NCI-H2171 treated with DMSO at 0.1 percent for 48 hours (cell line): Measurements from ENCODE around the gene KRTAP5-3.
"Not testable (repeated sequence)": the region's sequence is repeated elsewhere in the genome, so short reads cannot be mapped to it uniquely, and the experiment has no call there.

Experiments used
- DNase-seq: peaks from one replicate; lab custom pipeline; 2025; lab: John Stamatoyannopoulos, UW

Gene KRTAP5-3

DNA sequence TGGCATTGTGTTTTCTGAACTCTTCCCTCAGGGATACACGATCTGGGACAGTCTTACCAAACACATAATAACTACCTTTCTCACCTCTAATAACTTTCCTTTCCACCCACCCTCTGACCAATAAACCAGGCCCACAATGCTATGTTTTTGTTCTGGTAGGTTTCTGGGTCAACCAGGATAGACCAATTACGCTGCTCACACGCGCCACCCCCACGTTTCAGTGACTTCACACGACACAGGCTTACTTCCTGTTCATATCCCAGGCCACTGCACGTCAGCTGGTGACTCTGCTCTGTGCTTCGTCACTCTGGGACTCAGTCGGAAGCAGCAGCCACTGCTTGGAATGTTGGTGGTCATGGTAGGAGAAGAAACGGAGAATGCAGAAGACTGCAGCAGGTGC is 11.2 kb upstream of the KRTAP5-3 start:
- no peak for DNase-seq

DNA sequence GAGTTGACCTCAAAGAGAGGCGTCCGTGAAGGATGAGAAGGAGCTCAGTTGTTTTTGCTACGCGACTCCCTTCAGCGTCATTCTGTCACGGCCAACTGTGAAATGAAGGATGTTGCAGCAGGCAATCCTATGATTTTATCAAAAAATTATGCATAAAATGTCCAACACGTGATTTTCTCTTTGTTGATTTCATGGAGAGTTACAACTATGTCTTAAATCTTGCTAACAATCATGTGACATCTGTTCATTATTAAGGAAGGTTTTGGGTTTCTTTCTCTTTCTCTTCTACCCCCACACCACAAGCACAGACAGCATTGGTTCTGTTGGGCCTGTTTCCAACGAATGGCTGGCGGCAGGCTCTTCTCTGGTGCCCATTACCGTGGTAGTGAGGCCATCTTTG is 10.0 kb upstream of the KRTAP5-3 start:
- DNase-seq, result no peak

DNA sequence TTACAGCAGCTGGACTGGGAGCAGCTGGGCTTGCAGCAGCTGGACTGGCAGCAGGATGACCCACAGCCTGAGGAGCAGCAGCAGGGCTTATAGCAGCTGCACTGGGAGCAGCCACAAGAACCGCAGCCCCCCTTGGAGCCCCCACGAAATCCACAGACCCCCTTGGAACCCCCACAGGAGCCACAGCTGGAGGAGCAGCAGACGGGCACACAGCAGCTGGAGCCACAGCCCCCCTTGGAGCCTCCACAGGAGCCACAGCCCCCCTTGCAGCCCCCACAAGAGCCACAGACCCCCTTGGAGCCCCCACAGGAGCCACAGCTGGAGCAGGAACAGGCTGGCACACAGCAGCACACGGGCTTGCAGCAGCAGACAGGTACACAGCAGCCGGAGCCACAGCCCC is 362 bp downstream of the KRTAP5-3 start:
- not testable (repeated sequence) for DNase-seq

DNA sequence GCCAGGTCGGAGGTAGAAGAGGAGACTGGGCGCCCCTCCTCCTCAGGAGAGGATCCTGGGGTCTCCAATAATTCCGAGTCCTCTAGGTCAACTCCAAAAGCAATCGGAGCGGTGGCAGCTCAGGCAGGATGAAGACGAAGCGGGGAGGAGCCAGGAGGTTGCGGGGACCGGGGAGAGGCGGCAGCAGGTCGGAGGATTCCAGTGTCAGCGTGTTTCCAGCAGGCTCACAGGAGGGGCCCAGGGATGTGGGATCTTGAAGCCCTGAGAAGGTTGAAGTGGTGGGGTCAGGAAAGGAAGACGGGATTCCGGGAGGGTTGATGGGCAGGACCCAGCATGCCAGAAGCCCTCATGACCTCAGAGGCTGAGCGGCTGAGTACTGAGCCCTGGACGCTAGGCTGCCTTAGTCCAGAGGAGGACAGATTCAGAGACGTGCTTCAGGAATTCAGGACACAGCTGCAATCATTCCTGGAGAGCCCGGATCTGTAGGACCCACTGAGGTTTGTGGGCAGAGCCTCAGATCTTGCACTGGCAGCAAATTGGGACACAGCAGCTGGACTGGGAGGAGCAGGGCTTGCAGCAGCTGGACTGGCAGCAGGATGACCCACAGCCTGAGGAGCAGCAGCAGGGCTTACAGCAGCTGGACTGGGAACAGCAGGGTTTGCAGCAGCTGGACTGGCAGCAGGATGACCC is 962 bp downstream of the KRTAP5-3 start:
- not testable (repeated sequence) for DNase-seq

DNA sequence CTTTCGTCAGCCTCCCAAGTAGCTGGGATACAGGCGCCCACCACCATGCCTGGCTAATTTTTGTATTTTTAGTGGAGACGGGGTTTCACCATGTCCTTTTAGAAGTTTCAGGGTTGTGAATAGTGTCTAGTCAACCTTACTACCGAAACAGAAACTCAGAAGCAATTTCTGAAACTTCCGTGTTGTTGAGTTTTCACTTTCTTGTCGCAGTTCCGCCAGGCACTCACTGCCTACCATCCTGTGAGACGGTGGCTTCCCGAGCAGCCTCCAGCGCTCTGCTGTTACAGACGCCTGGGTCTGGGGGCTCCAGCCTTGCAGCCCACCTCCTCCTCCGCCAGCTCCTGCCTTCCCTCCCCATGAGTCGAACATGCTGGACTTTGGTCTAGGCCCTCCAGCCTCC is 2.3 kb downstream of the KRTAP5-3 start:
- not testable (repeated sequence) for DNase-seq

DNA sequence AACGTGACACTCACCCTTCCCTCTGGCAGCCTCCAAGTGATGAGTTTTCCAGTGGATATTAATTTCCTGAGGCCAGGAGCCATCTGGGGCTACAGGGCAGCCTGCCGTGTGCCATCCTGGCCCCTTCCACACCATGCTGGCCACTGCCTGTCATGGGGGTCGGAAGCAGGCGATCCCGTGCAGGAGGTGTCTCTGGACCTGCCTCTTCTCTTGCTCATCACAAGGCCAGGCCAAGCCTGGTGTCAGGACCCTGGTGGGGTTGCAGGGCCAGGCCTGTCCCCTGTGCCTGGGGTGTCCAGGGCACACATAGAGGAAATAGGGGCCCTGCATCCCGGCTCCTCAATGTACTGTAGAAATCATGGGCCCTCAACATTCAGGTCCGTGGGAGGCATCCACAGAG is 3.6 kb downstream of the KRTAP5-3 start:
- DNase-seq, result no peak

DNA sequence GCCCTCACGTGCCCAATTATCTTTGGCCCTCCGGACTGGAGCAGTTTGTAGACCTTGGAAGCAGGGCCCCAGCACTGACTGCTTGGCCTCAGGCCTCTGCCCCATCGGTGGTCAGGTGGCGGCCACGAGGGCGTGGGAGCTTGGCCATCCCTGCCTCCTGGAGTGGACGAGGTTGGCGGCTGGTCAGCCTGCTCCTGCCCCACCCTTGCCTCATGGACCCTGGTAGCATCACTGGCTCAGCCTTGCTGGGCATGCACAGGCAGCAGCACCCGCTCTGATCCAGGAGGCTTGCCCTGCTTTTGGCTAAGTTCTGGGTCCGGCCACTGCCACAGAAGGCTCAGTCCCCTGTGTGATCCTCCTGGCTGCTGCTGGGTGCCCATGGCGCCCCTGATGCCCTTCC is 4.1 kb downstream of the KRTAP5-3 start:
- DNase-seq, result no peak

DNA sequence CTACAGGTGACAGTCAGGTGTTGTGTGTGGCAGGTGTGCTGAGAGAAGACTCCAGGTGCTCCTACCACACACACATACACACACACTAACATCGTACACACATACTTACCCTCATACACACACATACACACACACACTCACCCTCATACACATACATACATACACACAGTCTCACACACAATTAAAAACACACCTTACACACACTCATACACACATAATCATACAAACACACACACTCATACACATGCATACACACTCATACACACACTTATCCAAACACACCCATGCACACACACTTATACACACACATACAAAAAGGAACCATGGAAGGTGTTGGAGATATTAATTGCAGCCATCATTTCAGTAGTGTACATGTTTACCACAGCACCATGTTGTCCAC is 4.6 kb downstream of the KRTAP5-3 start:
- no peak for DNase-seq

DNA sequence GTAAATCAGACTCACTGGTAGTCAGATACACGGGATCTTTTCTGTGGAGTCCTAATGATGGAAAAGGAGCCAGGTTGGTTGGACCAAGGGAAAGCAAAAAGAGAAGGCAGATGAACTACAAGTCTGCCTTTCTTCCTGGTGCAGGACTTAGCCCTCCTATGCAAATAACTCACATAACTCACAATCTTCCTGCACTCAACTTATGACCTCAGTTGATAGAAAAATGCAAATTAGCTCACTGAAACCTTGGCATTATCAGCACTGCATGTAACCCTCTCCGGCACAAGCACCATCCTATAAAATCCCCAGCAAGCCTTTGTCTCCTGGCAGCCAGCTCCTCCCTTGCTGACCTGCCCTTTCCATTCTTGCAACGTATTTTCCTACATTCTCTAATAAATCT is 6.6 kb downstream of the KRTAP5-3 start:
- DNase-seq, result not testable (repeated sequence)

DNA sequence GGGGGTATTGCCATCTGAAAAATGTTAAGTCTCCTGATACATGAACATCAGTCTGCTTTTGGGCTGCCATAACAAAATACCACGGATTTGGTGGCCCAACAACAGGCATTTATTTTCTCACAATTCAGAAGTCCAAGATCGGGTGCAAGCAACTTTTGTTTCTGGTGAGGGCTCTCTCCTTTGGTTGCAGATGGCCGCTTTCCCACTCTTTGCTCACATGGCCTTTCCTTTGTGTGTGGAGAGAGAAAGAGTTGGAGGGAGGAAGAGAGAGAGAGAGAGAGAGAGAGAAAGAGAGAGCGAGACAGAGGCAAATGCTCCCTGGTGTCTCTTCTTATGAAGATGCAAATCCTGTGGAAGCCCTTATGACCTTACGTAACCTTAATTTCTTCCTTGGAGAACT is 7.6 kb downstream of the KRTAP5-3 start:
- DNase-seq, result no peak

DNA sequence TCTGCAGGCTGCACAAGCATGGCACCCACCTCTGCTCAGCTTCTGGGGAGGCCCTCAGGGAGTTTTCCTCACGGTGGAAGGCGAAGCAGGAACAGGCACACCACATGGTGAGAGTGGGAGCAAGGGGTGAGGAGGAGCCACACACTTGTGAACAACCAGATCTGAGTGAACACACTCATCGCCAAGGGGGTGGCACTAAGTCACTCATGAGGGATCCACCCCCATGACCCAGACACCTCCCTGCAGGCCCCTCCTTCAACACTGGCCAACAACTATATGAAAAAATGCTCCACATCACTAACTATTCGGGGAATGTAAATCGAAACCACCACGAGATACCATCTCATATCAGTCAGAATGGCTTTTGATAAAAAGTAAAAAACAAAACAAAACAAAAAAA is 9.4 kb downstream of the KRTAP5-3 start:
- no peak for DNase-seq

DNA sequence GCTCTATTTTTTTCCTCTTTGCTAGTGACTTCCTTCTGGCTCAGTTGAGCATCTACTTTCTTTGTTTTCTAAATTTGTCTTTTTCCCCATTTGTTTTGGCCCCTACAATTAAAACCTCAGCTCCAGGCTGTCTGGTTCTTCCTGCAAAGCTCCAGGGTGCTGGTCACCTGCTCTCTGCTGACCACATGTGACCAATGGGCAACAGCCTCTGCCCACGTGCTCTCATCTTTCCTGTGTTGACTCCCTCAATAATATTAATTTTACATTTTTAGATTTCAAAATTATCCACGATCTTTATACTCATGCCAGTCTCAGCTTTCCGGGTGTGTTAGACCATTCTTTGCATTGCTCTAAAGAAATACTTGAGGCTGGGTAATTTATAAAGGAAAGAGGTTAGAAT is 9.9 kb downstream of the KRTAP5-3 start:
- DNase-seq, result not testable (repeated sequence)

DNA sequence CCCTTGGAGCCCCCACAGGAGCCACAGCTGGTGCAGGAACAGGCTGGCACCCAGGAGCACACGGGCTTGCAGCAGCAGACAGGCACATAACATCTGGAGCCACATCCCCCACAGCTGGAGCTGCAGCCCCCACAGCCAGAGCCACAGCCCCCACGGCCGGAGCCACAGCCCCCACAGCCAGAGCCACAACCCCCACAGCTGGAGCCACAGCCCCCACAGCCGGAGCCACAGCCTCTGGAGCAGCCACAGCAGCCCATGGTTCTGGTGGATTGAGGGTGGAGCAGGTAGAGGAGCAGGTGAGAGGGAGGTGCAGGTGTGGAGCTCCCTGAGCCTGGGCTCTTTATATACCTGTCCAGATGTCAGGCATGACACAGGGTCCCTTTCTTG is 10.3 kb downstream of the KRTAP5-3 start, which contains the start of gene KRTAP5-2:
Gene KRTAP5-2 (minus strand): TSS at position 301 of the 387 bp plus-strand sequence. CDS start 44 bp downstream, at position 257.
- no peak for DNase-seq

DNA sequence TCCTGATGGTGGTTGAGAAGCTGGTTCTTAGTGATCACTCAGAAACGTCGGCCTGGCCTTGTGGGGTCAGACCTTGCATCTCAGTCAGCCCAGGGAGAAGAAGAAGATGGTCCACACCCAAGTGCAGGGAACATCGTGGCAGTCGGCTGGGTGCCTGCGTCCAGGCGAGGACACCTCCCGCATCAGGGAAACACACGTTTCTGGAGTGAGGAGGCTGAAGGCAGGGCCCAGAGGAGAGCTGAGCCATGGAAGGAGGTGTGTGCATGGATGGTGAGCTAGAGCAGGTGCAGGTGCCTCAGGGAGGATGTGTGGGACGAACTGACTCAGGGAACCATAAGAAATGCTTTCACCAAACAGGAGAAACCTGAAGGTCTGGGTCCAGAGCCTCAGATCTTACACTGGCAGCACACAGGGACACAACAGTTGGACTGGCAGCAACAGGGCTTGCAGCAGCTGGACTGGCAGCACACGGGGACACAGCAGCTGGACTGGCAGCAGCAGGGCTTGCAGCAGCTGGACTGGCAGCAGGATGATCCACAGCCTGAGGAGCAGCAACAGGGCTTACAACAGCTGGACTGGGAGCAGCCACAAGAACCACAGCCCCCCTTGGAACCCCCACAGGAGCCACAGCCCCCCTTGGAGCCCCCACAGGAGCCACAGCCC is 10.8 kb downstream of the KRTAP5-3 start:
- DNase-seq, result no peak

DNA sequence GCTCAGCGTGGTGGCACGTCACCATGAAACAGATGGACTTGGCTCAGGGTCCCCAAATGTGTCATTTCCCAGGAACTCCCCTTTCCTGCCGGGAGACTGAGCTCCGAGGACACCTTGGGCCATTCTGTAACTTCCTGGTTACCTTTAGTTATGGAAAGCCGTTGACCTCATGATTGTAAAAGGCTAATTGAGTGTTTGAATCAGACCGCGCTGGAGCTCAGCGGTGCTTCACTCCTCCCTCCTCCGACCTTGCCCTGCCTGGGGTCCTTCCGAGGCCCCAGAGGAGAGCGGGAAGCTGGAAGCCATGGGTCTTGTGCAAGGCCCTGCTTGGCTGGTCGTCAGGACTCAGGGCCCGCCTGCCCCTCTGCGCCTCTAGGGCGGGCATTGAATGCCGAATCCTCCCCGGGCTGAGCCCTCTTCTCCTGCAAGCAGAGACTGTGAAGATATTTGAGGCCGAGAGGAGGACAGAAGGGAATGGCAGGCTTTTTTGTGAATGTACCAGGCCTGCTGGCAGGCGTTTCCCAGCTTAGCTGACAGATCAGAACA is 11.6 kb downstream of the KRTAP5-3 start:
- DNase-seq, result not testable (repeated sequence)

DNA sequence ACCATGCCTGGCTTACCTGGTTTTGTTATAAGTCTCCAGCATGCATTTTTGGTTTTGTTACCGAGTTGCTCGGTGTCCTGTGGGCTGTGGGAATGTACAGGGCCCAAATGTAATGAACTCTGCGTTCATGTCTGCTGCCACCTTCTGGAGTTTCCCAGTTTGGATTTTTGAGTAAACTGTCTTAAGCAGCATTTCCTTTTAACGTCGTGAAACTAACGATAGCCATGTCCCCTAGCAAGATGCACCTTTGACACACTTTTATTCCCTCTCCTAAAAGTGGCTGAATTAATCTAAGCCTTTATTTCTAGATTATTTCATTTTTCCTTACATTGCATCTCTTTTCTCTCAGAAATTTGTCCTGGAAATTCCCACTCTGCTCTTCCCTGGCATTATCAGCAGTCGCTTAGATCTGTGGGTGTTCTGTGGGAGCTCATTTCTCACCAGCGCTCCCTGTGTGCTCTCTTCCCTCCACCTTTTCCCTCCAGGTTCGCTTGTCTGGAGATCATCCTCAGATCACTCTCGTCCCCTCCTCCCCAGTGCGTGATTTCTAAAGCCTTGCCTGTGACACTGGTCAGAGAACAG is 12.2 kb downstream of the KRTAP5-3 start:
- not testable (repeated sequence) for DNase-seq

DNA sequence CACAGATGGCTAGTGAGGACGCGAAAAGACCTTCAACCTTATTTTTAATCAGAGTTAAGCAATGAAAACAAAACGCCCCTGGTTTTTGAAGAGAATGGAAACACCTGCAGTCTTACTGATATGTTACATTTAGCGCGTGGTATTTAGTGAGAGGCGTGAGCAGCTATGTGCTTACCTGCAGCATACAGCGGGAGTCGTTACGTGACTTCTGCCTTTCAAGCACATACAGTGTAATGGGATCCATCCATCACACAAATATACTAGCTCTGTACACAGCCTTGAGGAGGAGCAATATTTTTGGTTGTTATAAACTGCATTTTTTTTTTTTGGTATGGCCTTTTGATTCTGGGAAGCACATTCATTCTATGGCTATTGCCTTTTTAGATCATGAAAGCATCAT is 15.6 kb downstream of the KRTAP5-3 start:
- DNase-seq, result no peak

DNA sequence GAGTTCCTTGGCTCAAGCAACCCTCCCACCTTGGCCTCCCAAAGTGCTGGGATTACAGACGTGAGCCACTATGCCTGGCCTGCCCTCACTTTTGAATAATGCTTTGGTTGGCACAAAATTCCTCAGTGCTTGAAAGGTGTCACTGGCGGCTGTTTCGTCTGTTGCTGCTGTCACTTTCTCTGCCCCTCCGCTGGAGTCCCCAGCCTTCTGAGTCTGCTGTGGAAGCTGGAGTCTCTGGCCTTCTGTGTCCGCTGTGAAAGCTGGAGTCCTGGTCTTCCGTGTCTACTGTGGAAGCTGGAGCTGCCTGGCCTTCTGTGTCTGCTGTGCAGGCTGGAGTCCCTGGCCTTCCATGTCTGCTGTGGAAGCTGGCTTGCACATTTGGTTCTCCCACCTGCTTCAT is 18.3 kb downstream of the KRTAP5-3 start:
- DNase-seq, result no peak

DNA sequence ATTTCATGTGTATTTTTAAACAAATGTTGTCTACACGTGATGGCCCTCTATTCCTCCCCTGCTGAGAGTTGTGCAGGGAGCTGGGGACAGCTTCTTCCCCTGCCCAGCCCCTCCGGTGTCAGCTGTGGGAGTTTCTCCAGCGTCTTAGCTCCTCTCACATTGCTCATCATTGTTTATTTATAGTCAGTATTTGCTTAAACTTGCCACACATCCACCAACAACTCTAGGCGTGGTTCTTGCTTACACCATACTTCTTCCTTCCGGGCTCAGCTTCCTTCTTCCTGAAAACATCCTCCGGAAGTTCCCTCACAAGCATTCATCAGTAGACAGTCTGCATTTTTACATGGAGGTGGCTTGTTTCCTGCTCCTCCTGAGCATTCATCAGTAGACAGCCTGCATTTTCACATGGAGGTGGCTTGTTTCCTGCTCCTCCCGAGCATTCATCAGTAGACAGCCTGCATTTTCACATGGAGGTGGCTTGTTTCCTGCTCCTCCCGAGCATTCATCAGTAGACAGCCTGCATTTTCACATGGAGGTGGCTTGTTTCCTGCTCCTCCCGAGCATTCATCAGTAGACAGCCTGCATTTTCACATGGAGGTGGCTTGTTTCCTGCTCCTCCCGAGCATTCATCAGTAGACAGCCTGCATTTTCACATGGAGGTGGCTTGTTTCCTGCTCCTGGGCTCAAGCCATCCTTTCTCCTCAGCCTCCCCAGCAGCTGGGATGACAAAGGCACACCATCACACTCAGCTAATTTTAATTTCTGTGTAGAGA is 18.9 kb downstream of the KRTAP5-3 start:
- DNase-seq, result not testable (repeated sequence)

DNA sequence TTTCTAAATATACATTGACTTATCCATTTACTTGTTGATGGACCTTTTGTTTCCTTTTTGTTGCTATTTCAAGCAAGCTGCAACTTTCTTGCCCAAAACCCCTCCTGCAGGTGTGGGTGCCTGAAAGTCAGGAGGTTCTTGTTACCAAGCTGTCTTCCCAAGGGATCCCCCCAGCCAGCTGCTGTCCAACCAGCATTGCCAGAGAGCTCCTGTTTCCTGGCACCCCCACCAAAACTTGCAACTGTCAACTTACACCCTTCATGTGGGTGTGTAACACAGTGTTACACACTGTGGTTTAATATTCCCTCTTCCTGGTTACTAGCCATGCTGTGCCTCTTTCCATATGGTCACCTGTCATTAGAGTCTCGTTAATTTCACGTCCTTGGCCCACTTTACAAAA is 21.6 kb downstream of the KRTAP5-3 start:
- DNase-seq, result peak; percentile 79

DNA sequence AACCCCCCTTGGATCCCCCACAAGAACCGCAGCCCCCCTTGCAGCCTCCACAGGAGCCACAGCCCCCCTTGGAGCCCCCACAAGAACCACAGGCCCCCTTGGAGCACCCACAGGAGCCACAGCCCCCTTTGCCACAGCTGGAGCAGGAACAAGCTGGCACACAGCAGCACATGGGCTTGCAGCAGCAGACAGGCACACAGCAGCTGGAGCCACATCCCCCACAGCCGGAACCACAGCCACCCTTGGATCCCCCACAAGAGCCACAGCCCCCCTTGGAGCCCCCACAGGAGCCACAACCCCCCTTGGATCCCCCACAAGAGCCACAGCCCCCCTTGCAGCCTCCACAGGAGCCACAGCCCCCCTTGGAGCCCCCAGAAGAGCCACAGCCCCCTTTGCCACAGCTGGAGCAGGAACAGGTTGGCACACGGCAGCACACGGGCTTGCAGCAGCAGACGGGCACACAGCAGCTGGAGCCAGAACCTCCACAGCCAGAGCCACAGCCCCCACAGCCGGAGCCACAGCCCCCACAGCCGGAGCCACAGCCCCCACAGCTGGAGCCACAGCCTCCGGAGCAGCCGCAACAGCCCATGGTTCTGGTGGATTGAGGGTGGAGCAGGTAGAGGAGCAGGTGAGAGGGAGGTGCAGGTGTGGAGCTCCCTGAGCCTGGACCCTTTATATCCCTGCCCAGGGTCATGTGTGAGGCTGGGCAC is 23.4 kb downstream of the KRTAP5-3 start, which contains the start of gene KRTAP5-1:
Gene KRTAP5-1 (minus strand): TSS at position 623 of the 710 bp plus-strand sequence. CDS start 34 bp downstream, at position 589.
- DNase-seq, result not testable (repeated sequence)
